Endothelial cell of umbilical vein (primary cell): ENCODE measurements around the gene ADCY3. TPM values are rescaled to one million over a fixed set of nuclear protein-coding genes. Genes with fewer than 3 reads are reported as not detected.

Source experiments
- BruUV-seq: library from RNA; stranded (reverse); fragments of 400-500 nt; replicated peaks from 2 replicates; lab custom pipeline; 2021; lab: Mats Ljungman, UMichigan
- CTCF ChIA-PET: fragments of 300-600, 350-600 bp; sonication (Branson Sonifier 250); formaldehyde crosslinking; loops from one replicate; lab custom pipeline; 2021; ENCODE audit warnings: antibody characterized with exemption, inconsistent platforms; lab: Charles Lee
- POLR2A ChIA-PET: fragments of 300-600, 350-600 bp; sonication (Branson Sonifier 250); formaldehyde crosslinking; loops from one replicate; lab custom pipeline; 2021; ENCODE audit warnings: antibody characterized with exemption, inconsistent platforms; lab: Charles Lee
- DNase-seq: peaks from one replicate; pipeline ENCODE4 v3.0.0-alpha.2; 2011; ENCODE audit warnings: low read depth, low spot score
- FAIRE-seq: peaks from 2 replicates; lab custom pipeline; 2011; peaks lifted over from hg19 to GRCh38; lab: Jason Lieb, UNC
- H2AFZ ChIP-seq: 2 replicates; pipeline ENCODE4 v1.6.0; 2012; ENCODE audit warnings: low read depth, low read length, control low read depth, inconsistent platforms
- H3K27ac ChIP-seq: 2 replicates; pipeline ENCODE4 v1.5.1; 2011; ENCODE audit warnings: low read depth, mild to moderate bottlenecking, control low read depth, low read length, moderate library complexity; ENCODE audit not compliant: insufficient read depth
- H3K27me3 ChIP-seq, 2 experiments: 2 replicates each; pipeline versions ENCODE4 v1.6.0 to v1.6.1; 2011; ENCODE audit warnings: low read length in 2 of 2, mixed read lengths in 1 of 2; ENCODE audit not compliant: control insufficient read depth in 2 of 2, insufficient read depth in 2 of 2
- H3K36me3 ChIP-seq, 2 experiments: 2 replicates in 1 of 2; 3 replicates in 1 of 2; pipeline ENCODE4 v1.5.1; 2011; ENCODE audit warnings: low read length in 2 of 2, mild to moderate bottlenecking in 1 of 2, moderate library complexity in 1 of 2; ENCODE audit not compliant: control insufficient read depth in 2 of 2, insufficient read depth in 2 of 2; ENCODE audit errors: extremely low read depth in 1 of 2
- H3K4me1 ChIP-seq: 3 replicates; pipeline ENCODE4 v1.5.1; 2011; ENCODE audit warnings: mild to moderate bottlenecking, low read length; ENCODE audit not compliant: control insufficient read depth, insufficient read depth; ENCODE audit errors: extremely low read depth
- H3K4me2 ChIP-seq: 2 replicates; pipeline ENCODE4 v1.6.1; 2011; ENCODE audit warnings: low read length, control low read depth, mixed read lengths; ENCODE audit not compliant: insufficient read depth
- H3K4me3 ChIP-seq, 3 experiments: fragments of 200-600 bp in 1 of 3; sonication (generic), shearing (Covaris generic) in 1 of 3; replicated peaks in 1 of 3; 2 replicates each; pipeline ENCODE4 v1.5.1; 2011 to 2016; ENCODE audit warnings: control low read depth in 3 of 3, low read length in 3 of 3, mild to moderate bottlenecking in 2 of 3, inconsistent platforms in 1 of 3, low read depth in 1 of 3, moderate library complexity in 1 of 3; ENCODE audit not compliant: insufficient read depth in 1 of 3
- H3K79me2 ChIP-seq: 2 replicates; pipeline ENCODE4 v1.6.0; 2012; ENCODE audit warnings: low read length, inconsistent platforms; ENCODE audit not compliant: control insufficient read depth, insufficient read depth
- H3K9ac ChIP-seq: replicated peaks from 2 replicates; pipeline ENCODE3; 2011; ENCODE audit warnings: low read length, control low read depth; ENCODE audit not compliant: insufficient read depth; ENCODE audit errors: extremely low read depth
- H3K9me1 ChIP-seq: replicated peaks from 3 replicates; pipeline ENCODE4 v1.6.0; 2011; ENCODE audit warnings: mild to moderate bottlenecking, low read length; ENCODE audit not compliant: control insufficient read depth, insufficient read depth; ENCODE audit errors: extremely low read depth
- H3K9me3 ChIP-seq: replicated peaks from 2 replicates; pipeline ENCODE4 v1.5.1; 2012; ENCODE audit warnings: low read length, inconsistent platforms; ENCODE audit not compliant: control insufficient read depth, insufficient read depth
- H4K20me1 ChIP-seq: replicated peaks from 2 replicates; pipeline ENCODE3; 2011; ENCODE audit warnings: mild to moderate bottlenecking, low read length; ENCODE audit not compliant: control insufficient read depth, insufficient read depth; ENCODE audit errors: extremely low read depth
- CTCF ChIP-seq, 2 donors: IDR thresholded peaks; 1 replicate in 1 of 2; 2 replicates in 1 of 2; pipeline ENCODE4 v1.5.1; 2011; ENCODE audit warnings: low read length in 2 of 2, mild to moderate bottlenecking in 2 of 2, moderate library complexity in 2 of 2, control low read depth in 1 of 2, inconsistent platforms in 1 of 2, low read depth in 1 of 2; ENCODE audit not compliant: insufficient read depth in 1 of 2; ENCODE audit errors: extremely low read depth in 1 of 2
- EZH2 ChIP-seq: IDR thresholded peaks from 2 replicates; pipeline ENCODE4 v1.6.1; 2012; ENCODE audit warnings: borderline replicate concordance, low read depth, mild to moderate bottlenecking, moderate library complexity, low read length, inconsistent platforms; ENCODE audit not compliant: severe bottlenecking
- FOS ChIP-seq: IDR thresholded peaks from 2 replicates; pipeline ENCODE4 v1.6.1; 2011; ENCODE audit warnings: mild to moderate bottlenecking, low read length, moderate library complexity, borderline replicate concordance; ENCODE audit not compliant: insufficient read depth
- GATA2 ChIP-seq: IDR thresholded peaks from 2 replicates; pipeline ENCODE4 v1.7.0; 2011; ENCODE audit warnings: low read depth, mild to moderate bottlenecking, moderate library complexity, mixed read lengths, low read length; ENCODE audit not compliant: insufficient read length, insufficient read depth
- JUN ChIP-seq: IDR thresholded peaks from 2 replicates; pipeline ENCODE4 v1.6.1; 2011; ENCODE audit warnings: borderline replicate concordance, low read depth; ENCODE audit not compliant: insufficient read length, insufficient read depth
- MAX ChIP-seq: IDR thresholded peaks from 2 replicates; pipeline ENCODE4 v1.6.1; 2011; ENCODE audit not compliant: insufficient read depth, insufficient read length
- MYC ChIP-seq: IDR thresholded peaks from one replicate; pipeline ENCODE4 v1.6.1; 2011; ENCODE audit warnings: mild to moderate bottlenecking, low read depth, low read length
- POLR2A ChIP-seq: IDR thresholded peaks from 2 replicates; pipeline ENCODE4 v1.6.1; 2012; ENCODE audit warnings: low read depth, mild to moderate bottlenecking, control low read depth, low read length
- POLR2AphosphoS5 ChIP-seq: IDR thresholded peaks from 2 replicates; pipeline ENCODE4 v1.6.1; 2012; ENCODE audit warnings: low read depth, mild to moderate bottlenecking, control low read depth, low read length, moderate library complexity; ENCODE audit not compliant: insufficient read depth
- dilution Hi-C: fragments of 300-500 bp; cut with MboI; formaldehyde crosslinking; loops from one replicate; pipeline ENCODE4 v1.15.0; 2019; ENCODE audit warnings: low sequenced_read_pairs; ENCODE audit not compliant: extremely low pct_ligation_motif_present
- intact Hi-C: fragments of 100-400 bp; cut with micrococcal nuclease; formaldehyde crosslinking; loops from one replicate; pipeline ENCODE4 v1.10.0; 2022
- polyA plus RNA-seq, 4 experiments: library from polyadenylated mRNA; depleted of rRNA in 3 of 4; stranded (reverse) in 3 of 4; unstranded in 1 of 4; fragments of >200 nt; gene quantifications; 2 replicates each; pipeline versions ENCODE4 v1.2.1 to v1.2.3, GENCODE V29; 2011 to 2012; ENCODE audit warnings: missing spikeins in 1 of 4
- total RNA-seq: library from RNA; stranded (reverse); gene quantifications from 2 replicates; pipeline ENCODE4 v1.2.3, GENCODE V29; 2021

ADCY3 gene
- total and polyA plus RNA-seq, 2 donors (not counting 3 experiments of a cell fraction or from before 2014, with no cell fraction given), result 54.0 to 61.3 TPM

DNA sequence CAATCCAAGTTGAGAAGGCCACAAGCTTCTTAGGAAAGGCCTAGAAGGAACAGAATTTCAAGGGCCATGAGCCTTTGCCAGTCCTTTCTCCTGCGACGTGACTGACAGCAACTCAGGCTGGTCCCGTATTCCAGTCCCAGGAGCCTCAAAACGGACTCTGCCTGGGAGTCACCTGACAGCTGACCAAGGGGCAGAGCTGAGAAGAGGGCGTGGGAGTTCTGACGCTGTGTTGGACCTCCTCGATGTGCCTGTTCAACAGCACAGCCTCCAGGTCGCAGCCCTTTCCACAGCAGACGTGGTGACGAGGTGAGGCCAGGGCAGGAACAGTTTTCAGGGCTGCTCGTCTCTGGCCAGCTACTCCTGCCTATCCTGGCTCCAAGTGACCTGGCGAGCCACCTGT is 89.3 kb downstream of the ADCY3 start:
- dilution Hi-C loops, result no loop called here
- H3K9me3 ChIP-seq, result no peaks in the 10 kb centered on the region
- H3K9me1 ChIP-seq, result no peaks in the 10 kb centered on the region
- no peak for TF ChIP-seq CTCF (IDR thresholded peaks at IDR 0.05; ENCODE audit: extremely low read depth in 1 of 2, insufficient read depth in 1 of 2, low read depth in 1 of 2, low read length in 2 of 2)
- TF ChIP-seq POLR2A, result no peak
- TF ChIP-seq MAX, result no peak
- TF ChIP-seq MYC, result no peak
- H3K4me3 ChIP-seq, result no peak overlapping the region
- H2AFZ ChIP-seq, result no peak overlapping the region
- DNase-seq, result no peak
- BruUV-seq, result no TSS peak
- no peaks in the 10 kb centered on the region for H3K79me2 ChIP-seq
- FAIRE-seq, result no peak
- ChIA-PET POLR2A (no interaction called here), CTCF (interaction anchor here (0.6 to 6.2 kb wide), 13 partner anchors 139 to 420 kb away, joined by 3 to 198 read pairs (median 5); partner anchors contain the start of gene POMC)
- peaks cover 17% of the 10 kb centered on the region for H3K4me1 ChIP-seq
- no peak overlapping the region for H3K9ac ChIP-seq
- H4K20me1 ChIP-seq, result no peaks in the 10 kb centered on the region
- no peak overlapping the region for H3K4me2 ChIP-seq
- intact Hi-C loops, result no loop called here
- no peak overlapping the region for H3K27ac ChIP-seq
- H3K36me3 ChIP-seq, result peaks cover 0 to 3% of the 10 kb centered on the region in 2 experiments
- no peaks in the 10 kb centered on the region for H3K27me3 ChIP-seq

GRCh38 chr2:24830351-24830750 is 89.7 kb downstream of the ADCY3 start:
- H3K27me3 ChIP-seq, result no peaks in the 10 kb centered on the region
- no peak overlapping the region for H3K9ac ChIP-seq
- no peak overlapping the region for H3K4me2 ChIP-seq
- no peak for DNase-seq
- dilution Hi-C loops, result no loop called here
- ChIA-PET POLR2A (no interaction called here), CTCF (interaction anchor here (0.6 to 6.2 kb wide), 13 partner anchors 140 to 420 kb away, joined by 3 to 198 read pairs (median 5); partner anchors contain the start of gene POMC)
- H3K36me3 ChIP-seq, result peaks cover 0 to 3% of the 10 kb centered on the region in 2 experiments
- H3K4me3 ChIP-seq, result no peak overlapping the region
- no peaks in the 10 kb centered on the region for H3K9me3 ChIP-seq
- no peaks in the 10 kb centered on the region for H4K20me1 ChIP-seq
- TF ChIP-seq EZH2, result no peak
- no peak for TF ChIP-seq MAX
- TF ChIP-seq POLR2A, result no peak
- TF ChIP-seq JUN, result no peak
- no peak for TF ChIP-seq FOS
- no peak for TF ChIP-seq CTCF (IDR thresholded peaks at IDR 0.05; ENCODE audit: extremely low read depth in 1 of 2, insufficient read depth in 1 of 2, low read depth in 1 of 2, low read length in 2 of 2)
- no peak for TF ChIP-seq MYC
- TF ChIP-seq GATA2, result no peak
- no peak for TF ChIP-seq POLR2AphosphoS5
- H3K4me1 ChIP-seq, result peaks cover 20% of the 10 kb centered on the region
- intact Hi-C loops, result no loop called here
- H3K79me2 ChIP-seq, result no peaks in the 10 kb centered on the region
- BruUV-seq, result no TSS peak
- no peaks in the 10 kb centered on the region for H3K9me1 ChIP-seq
- H2AFZ ChIP-seq, result no peak overlapping the region
- H3K27ac ChIP-seq, result no peak overlapping the region
- FAIRE-seq, result no peak
